B cell (primary cell): ENCODE data around the gene ATL1. TPM values are rescaled to one million over a fixed set of nuclear protein-coding genes. Genes with fewer than 3 reads are reported as not detected.

ENCODE experiments used
- ATAC-seq: fragments of 200-7000 bp; cut with Tn5 transposase; one replicate; pipeline ENCODE4 v1.10.0; 2021; ENCODE audit warnings: low read depth, mild to moderate bottlenecking, moderate number of reproducible peaks, moderate library complexity
- CTCF ChIA-PET: fragments of 350-600 bp; sonication (Branson Sonifier 250); formaldehyde crosslinking; loops from one replicate; lab custom pipeline; 2021; ENCODE audit warnings: antibody characterized with exemption, inconsistent platforms; lab: Charles Lee
- POLR2A ChIA-PET: fragments of 350-600 bp; sonication (Branson Sonifier 250); formaldehyde crosslinking; loops from one replicate; lab custom pipeline; 2021; ENCODE audit warnings: antibody characterized with exemption; lab: Charles Lee
- DNase-seq: peaks from one replicate; pipeline ENCODE4 v3.0.0; 2013
- H2AFZ ChIP-seq: 2 replicates; pipeline ENCODE4 v1.6.1; 2012; ENCODE audit warnings: mild to moderate bottlenecking, low read depth, low read length; ENCODE audit not compliant: insufficient read depth, poor library complexity, severe bottlenecking
- H3K27ac ChIP-seq, 2 donors: 1 replicate in 1 of 2; 2 replicates in 1 of 2; pipeline ENCODE4 v1.5.1; 2012 to 2013; ENCODE audit warnings: low read length in 2 of 2, mild to moderate bottlenecking in 2 of 2, moderate library complexity in 1 of 2
- H3K27me3 ChIP-seq, 4 experiments: fragments of 200-600 bp in 1 of 4; sonication (generic) in 1 of 4; replicated peaks in 1 of 4; 1 replicate in 2 of 4; 2 replicates in 2 of 4; pipeline versions ENCODE4 v1.6.1 to v1.7.0; 2013 to 2016; ENCODE audit warnings: low read length in 3 of 4, mild to moderate bottlenecking in 2 of 4, mixed read lengths in 1 of 4, moderate library complexity in 1 of 4; ENCODE audit not compliant: insufficient read depth in 4 of 4, control insufficient read depth in 3 of 4; ENCODE audit errors: control extremely low read depth in 1 of 4
- H3K36me3 ChIP-seq, 2 experiments: replicated peaks in 1 of 2; 1 replicate in 1 of 2; 2 replicates in 1 of 2; pipeline versions ENCODE4 v1.6.1 to v1.7.1; 2013; ENCODE audit warnings: low read length in 1 of 2; ENCODE audit not compliant: insufficient read depth in 2 of 2, control insufficient read depth in 1 of 2; ENCODE audit errors: control extremely low read depth in 1 of 2, extremely low read depth in 1 of 2
- H3K4me1 ChIP-seq, 2 donors: fragments of 200-600 bp in 1 of 2; sonication (generic) in 1 of 2; 1 replicate in 1 of 2; 2 replicates in 1 of 2; pipeline versions ENCODE4 v1.5.1 to v1.6.1; 2013 to 2017; ENCODE audit warnings: low read length in 2 of 2; ENCODE audit not compliant: control insufficient read depth in 2 of 2, insufficient read depth in 2 of 2
- H3K4me2 ChIP-seq: replicated peaks from 2 replicates; pipeline ENCODE3; 2012; ENCODE audit warnings: mild to moderate bottlenecking, low read depth, low read length; ENCODE audit not compliant: poor library complexity, severe bottlenecking
- H3K4me3 ChIP-seq, 5 experiments: fragments of 200-600 bp in 1 of 5; sonication (generic) in 1 of 5; 1 replicate in 3 of 5; 2 replicates in 2 of 5; pipeline versions ENCODE4 v1.5.1 to v1.7.0; 2011 to 2016; ENCODE audit warnings: low read length in 4 of 5, mild to moderate bottlenecking in 4 of 5, low read depth in 2 of 5, control low read depth in 1 of 5, moderate library complexity in 1 of 5; ENCODE audit not compliant: insufficient read depth in 1 of 5; ENCODE audit errors: control extremely low read depth in 1 of 5, extremely low read depth in 1 of 5
- H3K79me2 ChIP-seq: fragments of 200-600 bp; sonication (generic); one replicate; pipeline ENCODE4 v1.6.0; 2016; ENCODE audit warnings: low read length; ENCODE audit not compliant: control insufficient read depth, insufficient read depth
- H3K9ac ChIP-seq: fragments of 200-600 bp; sonication (generic); 2 replicates; pipeline ENCODE4 v1.6.1; 2017; ENCODE audit warnings: mild to moderate bottlenecking, low read length, moderate library complexity
- H3K9me3 ChIP-seq, 3 donors: one replicate each; pipeline versions ENCODE4 v1.6.1 to v1.7.1; 2013; ENCODE audit warnings: low read length in 2 of 3; ENCODE audit not compliant: control insufficient read depth in 2 of 3, insufficient read depth in 1 of 3; ENCODE audit errors: control extremely low read depth in 1 of 3
- H4K20me1 ChIP-seq: 2 replicates; pipeline ENCODE4 v1.6.0; 2012; ENCODE audit warnings: mild to moderate bottlenecking, low read length; ENCODE audit not compliant: insufficient read depth, control insufficient read depth, poor library complexity, severe bottlenecking
- H3K27ac Mint-ChIP-seq: one replicate; pipeline ENCODE4 v1.8.0; 2021; ENCODE audit warnings: mixed read lengths
- H3K27me3 Mint-ChIP-seq: one replicate; pipeline ENCODE4 v1.8.0; 2021; ENCODE audit warnings: mixed read lengths
- H3K4me1 Mint-ChIP-seq: one replicate; pipeline ENCODE4 v1.8.0; 2021; ENCODE audit warnings: mixed read lengths
- H3K4me3 Mint-ChIP-seq: one replicate; pipeline ENCODE4 v1.8.0; 2021; ENCODE audit warnings: mixed read lengths
- H3K9me3 Mint-ChIP-seq: one replicate; pipeline ENCODE4 v1.8.0; 2022; ENCODE audit warnings: mixed read lengths; ENCODE audit not compliant: insufficient read depth
- CTCF ChIP-seq: fragments of 200-600 bp; IDR thresholded peaks from one replicate; pipeline ENCODE4 v1.8.0; 2022; ENCODE audit warnings: antibody characterized with exemption, mild to moderate bottlenecking
- EZH2 ChIP-seq: IDR thresholded peaks from 2 replicates; pipeline ENCODE4 v1.6.1; 2012; ENCODE audit warnings: borderline replicate concordance, low read depth, mild to moderate bottlenecking, moderate library complexity, low read length; ENCODE audit not compliant: insufficient read depth, poor library complexity, severe bottlenecking
- WGBS: methylation state at CpG from one replicate; pipeline ENCODE4 v1.1.5; 2013; ENCODE audit warnings: missing lambda C conversion rate; ENCODE audit not compliant: insufficient coverage; 5-methylcytosine and 5-hydroxymethylcytosine counted together
- intact Hi-C: fragments of 100-400 bp; cut with micrococcal nuclease; formaldehyde crosslinking; loops from one replicate; pipeline ENCODE4 v1.10.0; 2022
- polyA plus RNA-seq: library from polyadenylated mRNA; depleted of rRNA; stranded (reverse); fragments of >200 nt; gene quantifications from 2 replicates; pipeline ENCODE4 v1.2.3, GENCODE V29; 2012
- total RNA-seq, 2 donors: library from RNA; stranded (reverse); fragments of 120-200 nt in 1 of 2; gene quantifications; 1 replicate in 1 of 2; 2 replicates in 1 of 2; pipeline versions ENCODE4 v1.2.3 to v1.2.4, GENCODE V29; 2013 to 2022

The ATL1 gene
- total and polyA plus RNA-seq, 2 donors (not counting 1 experiment from before 2014, with no cell fraction given): 2.9 TPM

DNA sequence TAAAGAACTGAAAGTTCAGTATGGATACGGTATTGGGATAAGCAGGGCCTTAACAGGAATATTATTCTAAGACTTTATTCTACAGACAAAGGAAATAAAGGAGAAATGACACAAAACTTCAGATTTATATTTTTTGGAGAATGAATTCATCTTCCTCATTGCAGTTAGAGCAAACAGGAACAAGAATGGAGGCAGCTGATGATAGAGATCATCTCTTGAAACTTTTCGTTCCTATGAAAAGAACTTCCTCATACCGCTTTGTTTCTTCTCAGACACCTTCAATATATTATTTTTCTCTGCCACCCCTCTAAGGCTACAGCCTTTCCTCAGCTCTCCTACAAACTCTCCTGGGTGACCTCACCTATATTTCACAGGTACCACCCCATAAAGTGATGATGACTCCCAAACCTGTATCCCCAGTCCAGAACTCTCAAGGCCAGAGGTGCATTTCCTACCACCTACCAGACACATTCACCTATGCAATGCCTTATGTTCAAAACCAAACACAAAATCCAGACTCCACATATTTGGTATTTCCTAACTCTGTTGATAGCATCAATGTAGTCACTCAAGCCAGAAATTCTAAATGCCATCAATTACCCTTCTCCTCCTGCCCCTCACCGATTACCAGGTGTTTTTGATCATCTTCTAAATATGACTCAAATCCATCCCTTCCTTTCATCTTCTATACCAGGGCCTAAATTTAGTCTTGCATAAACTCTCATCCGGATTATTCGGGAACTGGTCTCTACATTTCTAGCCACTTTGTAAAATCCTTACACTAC lies 35.0 kb upstream of the ATL1 start:
- TF ChIP-seq EZH2 (no peak), CTCF (no peak)
- Histone ChIP-seq H3K27ac (peak overlapping the region; percentile 37 to 83), H4K20me1 (peaks cover 21% of the 10 kb centered on the region), H3K4me2 (peak overlapping the region; percentile 47), H3K9me3 (no peaks in the 10 kb centered on the region), H3K79me2 (peaks cover 100% of the 10 kb centered on the region), H3K27me3 (no peaks in the 10 kb centered on the region), H3K9ac (peak overlapping the region; percentile 41), H3K36me3 (peaks cover 0 to 10% of the 10 kb centered on the region in 2 experiments), H2AFZ (peak overlapping the region; percentile 30), H3K4me1 (peaks cover 29 to 38% of the 10 kb centered on the region in 2 donors), H3K4me3 (peak overlapping the region in 1 of 5 experiments; percentile 6)
- 58% methylated on average over 4 of the region's 6 CpGs for WGBS
- peak overlapping the region; percentile 84 for H3K27ac Mint-ChIP-seq
- POLR2A ChIA-PET: no interaction called here
- CTCF ChIA-PET: interaction anchor here (1.0 to 3.2 kb wide), 4 partner anchors 16 to 207 kb away, joined by 3 to 10 read pairs (median 4); no protein-coding TSS in a partner anchor
- H3K9me3 Mint-ChIP-seq: no peaks in the 10 kb centered on the region
- H3K27me3 Mint-ChIP-seq: no peaks in the 10 kb centered on the region
- ATAC-seq (peak; percentile 33), DNase-seq (peak; percentile 27)
- peaks cover 66% of the 10 kb centered on the region for H3K4me1 Mint-ChIP-seq
- peak overlapping the region; percentile 53 for H3K4me3 Mint-ChIP-seq
- intact Hi-C loops: no loop called here

GRCh38 chr14:50528000-50528399 lies 31.9 kb upstream of the ATL1 start:
- ChIA-PET POLR2A (no interaction called here), CTCF (interaction anchor here (1.0 to 1.5 kb wide), 4 partner anchors 15 to 211 kb away, joined by 3 to 13 read pairs (median 4); no protein-coding TSS in a partner anchor)
- Histone ChIP-seq H3K27ac (no peak overlapping the region), H2AFZ (no peak overlapping the region), H3K4me1 (peaks cover 38 to 48% of the 10 kb centered on the region in 2 donors), H3K4me2 (no peak overlapping the region), H3K36me3 (peaks cover 0 to 8% of the 10 kb centered on the region in 2 experiments), H3K4me3 (no peak overlapping the region), H4K20me1 (peaks cover 7% of the 10 kb centered on the region), H3K9ac (no peak overlapping the region), H3K27me3 (no peaks in the 10 kb centered on the region), H3K9me3 (no peaks in the 10 kb centered on the region), H3K79me2 (peaks cover 89% of the 10 kb centered on the region)
- Mint-ChIP-seq H3K9me3 (no peaks in the 10 kb centered on the region), H3K4me3 (no peak overlapping the region), H3K27ac (no peak overlapping the region), H3K27me3 (no peaks in the 10 kb centered on the region), H3K4me1 (peaks cover 69% of the 10 kb centered on the region)
- WGBS: no CpG with 5 or more reads among the region's 1 CpG
- intact Hi-C loops: no loop called here
- TF ChIP-seq CTCF (no peak), EZH2 (no peak)
- DNase-seq (no peak), ATAC-seq (no peak)
